A549 (cell line): ENCODE data around the gene PRSS21. TPM values are rescaled to one million over a fixed set of nuclear protein-coding genes. Genes with fewer than 3 reads are reported as not detected.

Experiments
- ATAC-seq, 2 experiments: fragments of 200-7000 bp in 1 of 2; fragments of >200 bp in 1 of 2; cut with Nextera tagmentation in 1 of 2; cut with Tn5 transposase in 1 of 2; 3 replicates each; pipeline versions ENCODE4 v1.8.0 to v1.9.1; 2018 to 2020; ENCODE audit warnings: mild to moderate bottlenecking in 1 of 2, moderate library complexity in 1 of 2
- CTCF ChIA-PET: fragments of 300-600 bp; sonication (Branson Sonifier 250); formaldehyde crosslinking; extraction: SDS; loops from one replicate; lab custom pipeline; 2021; ENCODE audit warnings: antibody characterized with exemption, inconsistent platforms; lab: Yijun Ruan, JAX
- POLR2A ChIA-PET: fragments of 350-600 bp; formaldehyde crosslinking; extraction: SDS; loops from one replicate; lab custom pipeline; 2021; ENCODE audit warnings: antibody characterized with exemption, inconsistent platforms; lab: Yijun Ruan, JAX
- DNase-seq, 2 experiments: peaks; one replicate each; pipeline versions ENCODE4 v3.0.0 to v3.0.0-alpha.2; 2011 to 2016; ENCODE audit warnings: low read depth in 1 of 2, low spot score in 1 of 2
- FAIRE-seq: peaks from 2 replicates; lab custom pipeline; 2011; peaks lifted over from hg19 to GRCh38; lab: Jason Lieb, UNC
- H3K27ac ChIP-seq, 2 experiments: fragments of >200 bp; sonication (Bioruptor Twin); formaldehyde crosslinking; 3 replicates each; pipeline ENCODE4 v1.5.1; 2016 to 2017
- H3K4me1 ChIP-seq: fragments of >200 bp; sonication (Bioruptor Twin); formaldehyde crosslinking; 3 replicates; pipeline ENCODE4 v1.6.1; 2016
- H3K4me2 ChIP-seq: fragments of >200 bp; sonication (Bioruptor Twin); formaldehyde crosslinking; 3 replicates; pipeline ENCODE4 v1.6.1; 2016
- H3K4me3 ChIP-seq: fragments of >200 bp; sonication (Bioruptor Twin); formaldehyde crosslinking; 3 replicates; pipeline ENCODE4 v1.5.1; 2016
- H3K9me3 ChIP-seq: fragments of >200 bp; sonication (Bioruptor Twin); formaldehyde crosslinking; 3 replicates; pipeline ENCODE4 v1.6.1; 2016
- BHLHE40 ChIP-seq: IDR thresholded peaks from 2 replicates; pipeline ENCODE4 v1.6.1; 2012; ENCODE audit warnings: low read depth, low read length, inconsistent platforms
- CEBPB ChIP-seq, 2 experiments: fragments of >200 bp in 1 of 2; sonication (Bioruptor Twin) in 1 of 2; formaldehyde crosslinking in 1 of 2; IDR thresholded peaks; 2 replicates each; pipeline ENCODE4 v1.6.1; 2012 to 2016
- ESRRA ChIP-seq: fragments of 150-350 bp; IDR thresholded peaks from 2 replicates; pipeline ENCODE4 v1.6.1; 2014; ENCODE audit warnings: mild to moderate bottlenecking, low read length, borderline replicate concordance
- FOSB ChIP-seq: fragments of 250-450 bp; sonication (Bioruptor Pico); IDR thresholded peaks from 2 replicates; pipeline ENCODE4 v1.5.0; 2020; ENCODE audit warnings: mild to moderate bottlenecking, moderate library complexity
- GATA3 ChIP-seq: IDR thresholded peaks from 2 replicates; pipeline ENCODE4 v1.6.1; 2012; ENCODE audit warnings: borderline replicate concordance
- HOXA7 ChIP-seq: fragments of 250-450 bp; sonication (Bioruptor Pico); IDR thresholded peaks from 2 replicates; pipeline ENCODE4 v1.5.0; 2020; ENCODE audit warnings: mild to moderate bottlenecking, moderate library complexity
- HOXB13 ChIP-seq: fragments of 250-450 bp; sonication (Bioruptor Pico); IDR thresholded peaks from 2 replicates; pipeline ENCODE4 v1.5.0; 2020; ENCODE audit warnings: low read depth, mild to moderate bottlenecking, moderate library complexity
- HOXB5 ChIP-seq: fragments of 250-450 bp; sonication (Bioruptor Pico); IDR thresholded peaks from 2 replicates; pipeline ENCODE4 v1.5.0; 2020; ENCODE audit warnings: mild to moderate bottlenecking, moderate library complexity
- KDM1A ChIP-seq: fragments of 200-600 bp; sonication (generic); IDR thresholded peaks from 2 replicates; pipeline ENCODE4 v1.6.1; 2016; ENCODE audit warnings: low read depth, mild to moderate bottlenecking
- KDM5A ChIP-seq: fragments of 200-600 bp; sonication (generic); IDR thresholded peaks from 2 replicates; pipeline ENCODE4 v1.6.1; 2016; ENCODE audit warnings: antibody characterized with exemption, mild to moderate bottlenecking
- MAZ ChIP-seq: fragments of 150-350 bp; IDR thresholded peaks from 2 replicates; pipeline ENCODE4 v1.6.1; 2014; ENCODE audit warnings: antibody characterized with exemption, low read depth, low read length, borderline replicate concordance
- NFE2L2 ChIP-seq: fragments of 150-350 bp; conservative IDR thresholded peaks from 2 replicates; pipeline ENCODE4 v1.6.1; 2014; ENCODE audit warnings: low read length
- NR3C1 ChIP-seq: fragments of >200 bp; sonication (Bioruptor Twin); formaldehyde crosslinking; IDR thresholded peaks from 3 replicates; pipeline ENCODE4 v1.6.1; 2017
- POLR2AphosphoS2 ChIP-seq: conservative IDR thresholded peaks from 2 replicates; pipeline ENCODE4 v1.6.1; 2012; ENCODE audit warnings: low read length, improper control_type of control experiment, inconsistent platforms
- ZFP36 ChIP-seq: fragments of 450-650 bp; IDR thresholded peaks from 2 replicates; pipeline ENCODE4 v1.6.1; 2014; ENCODE audit warnings: borderline replicate concordance; ENCODE audit not compliant: partially characterized antibody
- WGBS: methylation state at CpG from one replicate; pipeline ENCODE4 v1.1.6; 2017; ENCODE audit errors: missing lambda C conversion rate; 5-methylcytosine and 5-hydroxymethylcytosine counted together
- polyA plus RNA-seq, 4 experiments: library from polyadenylated mRNA; depleted of rRNA in 3 of 4; stranded (reverse); fragments of >200 nt; fragmentation: RNase III in 1 of 4; extraction: RNeasy Plus Mini Kit Qiagen cat#74134 plus additional on column Dnase treatment in 1 of 4; gene quantifications; 2 replicates in 3 of 4; 3 replicates in 1 of 4; pipeline ENCODE4 v1.2.3, GENCODE V29; 2011 to 2017
- TF ChIP-seq, protein P1 (sequence below): fragments of >200 bp; sonication (Bioruptor Twin); formaldehyde crosslinking; IDR thresholded peaks from 3 replicates; pipeline ENCODE4 v1.5.1; 2016
- TF ChIP-seq, protein P2 (sequence below): IDR thresholded peaks from 2 replicates; pipeline ENCODE4 v1.6.1; 2012
- TF ChIP-seq, protein P3 (sequence below): fragments of 200-600 bp; sonication (generic); IDR thresholded peaks from 2 replicates; pipeline ENCODE4 v1.6.1; 2016; ENCODE audit warnings: antibody characterized with exemption, mild to moderate bottlenecking, moderate library complexity

The PRSS21 gene
- polyA plus RNA-seq, 2 of the 4 experiments (the other 2 are of a cell fraction): 0.12 to 0.23 TPM

DNA sequence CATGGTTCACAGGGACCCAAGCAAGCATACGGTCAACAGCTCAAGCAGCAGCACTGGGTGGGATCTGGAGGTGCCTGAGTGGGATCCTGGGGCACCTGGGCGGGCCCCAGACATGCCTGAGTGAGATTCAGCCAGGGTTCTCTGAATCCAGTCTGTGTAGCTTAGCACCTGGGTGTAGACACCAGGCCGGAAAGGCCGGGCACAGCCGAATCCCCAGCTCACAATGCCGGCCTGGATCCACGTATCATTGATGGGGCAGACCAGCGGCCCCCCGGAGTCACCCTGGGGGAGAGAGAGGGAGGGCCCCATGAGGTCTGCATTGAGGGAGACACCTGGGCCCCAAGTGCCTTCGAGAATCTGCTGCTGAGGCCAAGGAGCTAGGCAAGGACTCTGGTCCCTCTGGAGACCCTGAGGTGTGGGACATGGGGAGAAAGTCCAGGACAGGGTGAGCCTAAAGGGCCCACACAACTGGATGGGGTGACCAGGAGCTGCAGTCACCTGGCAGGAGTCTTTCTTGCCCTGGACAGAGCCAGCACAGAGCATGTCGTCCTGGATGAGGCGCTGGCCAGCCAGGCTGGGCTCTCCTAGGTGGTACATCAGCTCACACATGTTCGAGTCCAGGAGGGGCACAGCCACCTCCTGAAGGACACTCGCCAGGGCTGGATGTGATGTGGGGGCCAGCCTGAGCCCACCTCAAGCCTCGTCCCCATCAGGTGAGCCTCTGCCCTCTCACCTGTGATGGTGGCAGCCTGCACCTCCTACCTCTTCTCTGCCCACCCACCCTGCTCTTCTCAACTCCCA lies 22.8 kb downstream of the PRSS21 start:
- POLR2A ChIA-PET: interaction anchor here (1.0 to 3.2 kb wide), 5 partner anchors 19 to 157 kb away, joined by 3 to 52 read pairs (median 6); partner anchors contain the start of genes FLYWCH2 and KCTD5
- ATAC-seq (no peak), FAIRE-seq (no peak)
- Histone ChIP-seq H3K4me1 (peaks cover 41% of the 10 kb centered on the region), H3K4me3 (no peak overlapping the region), H3K4me2 (no peak overlapping the region; the same call in 2 of the 3 replicates), H3K27ac (peak overlapping the region; percentile 60 to 90), H3K9me3 (no peaks in the 10 kb centered on the region)
- CTCF ChIA-PET: interaction anchor here (0.6 to 3.8 kb wide), 32 partner anchors 11 to 87 kb away, joined by 3 to 295 read pairs (median 8); partner anchors contain the start of genes ELOB, FLYWCH1, FLYWCH2 and ZG16B
- TF ChIP-seq POLR2AphosphoS2: no peak
- TF ChIP-seq BHLHE40: no peak
- TF ChIP-seq, protein P1, sequence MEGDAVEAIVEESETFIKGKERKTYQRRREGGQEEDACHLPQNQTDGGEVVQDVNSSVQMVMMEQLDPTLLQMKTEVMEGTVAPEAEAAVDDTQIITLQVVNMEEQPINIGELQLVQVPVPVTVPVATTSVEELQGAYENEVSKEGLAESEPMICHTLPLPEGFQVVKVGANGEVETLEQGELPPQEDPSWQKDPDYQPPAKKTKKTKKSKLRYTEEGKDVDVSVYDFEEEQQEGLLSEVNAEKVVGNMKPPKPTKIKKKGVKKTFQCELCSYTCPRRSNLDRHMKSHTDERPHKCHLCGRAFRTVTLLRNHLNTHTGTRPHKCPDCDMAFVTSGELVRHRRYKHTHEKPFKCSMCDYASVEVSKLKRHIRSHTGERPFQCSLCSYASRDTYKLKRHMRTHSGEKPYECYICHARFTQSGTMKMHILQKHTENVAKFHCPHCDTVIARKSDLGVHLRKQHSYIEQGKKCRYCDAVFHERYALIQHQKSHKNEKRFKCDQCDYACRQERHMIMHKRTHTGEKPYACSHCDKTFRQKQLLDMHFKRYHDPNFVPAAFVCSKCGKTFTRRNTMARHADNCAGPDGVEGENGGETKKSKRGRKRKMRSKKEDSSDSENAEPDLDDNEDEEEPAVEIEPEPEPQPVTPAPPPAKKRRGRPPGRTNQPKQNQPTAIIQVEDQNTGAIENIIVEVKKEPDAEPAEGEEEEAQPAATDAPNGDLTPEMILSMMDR: no peak
- no peak for TF ChIP-seq ESRRA
- TF ChIP-seq, protein P2, sequence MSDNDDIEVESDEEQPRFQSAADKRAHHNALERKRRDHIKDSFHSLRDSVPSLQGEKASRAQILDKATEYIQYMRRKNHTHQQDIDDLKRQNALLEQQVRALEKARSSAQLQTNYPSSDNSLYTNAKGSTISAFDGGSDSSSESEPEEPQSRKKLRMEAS: no peak
- TF ChIP-seq, protein P3, sequence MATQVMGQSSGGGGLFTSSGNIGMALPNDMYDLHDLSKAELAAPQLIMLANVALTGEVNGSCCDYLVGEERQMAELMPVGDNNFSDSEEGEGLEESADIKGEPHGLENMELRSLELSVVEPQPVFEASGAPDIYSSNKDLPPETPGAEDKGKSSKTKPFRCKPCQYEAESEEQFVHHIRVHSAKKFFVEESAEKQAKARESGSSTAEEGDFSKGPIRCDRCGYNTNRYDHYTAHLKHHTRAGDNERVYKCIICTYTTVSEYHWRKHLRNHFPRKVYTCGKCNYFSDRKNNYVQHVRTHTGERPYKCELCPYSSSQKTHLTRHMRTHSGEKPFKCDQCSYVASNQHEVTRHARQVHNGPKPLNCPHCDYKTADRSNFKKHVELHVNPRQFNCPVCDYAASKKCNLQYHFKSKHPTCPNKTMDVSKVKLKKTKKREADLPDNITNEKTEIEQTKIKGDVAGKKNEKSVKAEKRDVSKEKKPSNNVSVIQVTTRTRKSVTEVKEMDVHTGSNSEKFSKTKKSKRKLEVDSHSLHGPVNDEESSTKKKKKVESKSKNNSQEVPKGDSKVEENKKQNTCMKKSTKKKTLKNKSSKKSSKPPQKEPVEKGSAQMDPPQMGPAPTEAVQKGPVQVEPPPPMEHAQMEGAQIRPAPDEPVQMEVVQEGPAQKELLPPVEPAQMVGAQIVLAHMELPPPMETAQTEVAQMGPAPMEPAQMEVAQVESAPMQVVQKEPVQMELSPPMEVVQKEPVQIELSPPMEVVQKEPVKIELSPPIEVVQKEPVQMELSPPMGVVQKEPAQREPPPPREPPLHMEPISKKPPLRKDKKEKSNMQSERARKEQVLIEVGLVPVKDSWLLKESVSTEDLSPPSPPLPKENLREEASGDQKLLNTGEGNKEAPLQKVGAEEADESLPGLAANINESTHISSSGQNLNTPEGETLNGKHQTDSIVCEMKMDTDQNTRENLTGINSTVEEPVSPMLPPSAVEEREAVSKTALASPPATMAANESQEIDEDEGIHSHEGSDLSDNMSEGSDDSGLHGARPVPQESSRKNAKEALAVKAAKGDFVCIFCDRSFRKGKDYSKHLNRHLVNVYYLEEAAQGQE: no peak
- TF ChIP-seq NR3C1: no peak
- no peak for TF ChIP-seq KDM1A
- no peak for TF ChIP-seq ZFP36
- no peak for TF ChIP-seq NFE2L2
- no peak for TF ChIP-seq FOSB (CRISPR knock-in tag)
- TF ChIP-seq MAZ: no peak
- TF ChIP-seq KDM5A: no peak
- no peak for TF ChIP-seq CEBPB (IDR thresholded peaks at IDR 0.05)
- TF ChIP-seq, all 56 proteins: peak for 0
- DNase-seq: no peak
- 78% methylated on average over 14 of the region's 15 CpGs for WGBS

DNA sequence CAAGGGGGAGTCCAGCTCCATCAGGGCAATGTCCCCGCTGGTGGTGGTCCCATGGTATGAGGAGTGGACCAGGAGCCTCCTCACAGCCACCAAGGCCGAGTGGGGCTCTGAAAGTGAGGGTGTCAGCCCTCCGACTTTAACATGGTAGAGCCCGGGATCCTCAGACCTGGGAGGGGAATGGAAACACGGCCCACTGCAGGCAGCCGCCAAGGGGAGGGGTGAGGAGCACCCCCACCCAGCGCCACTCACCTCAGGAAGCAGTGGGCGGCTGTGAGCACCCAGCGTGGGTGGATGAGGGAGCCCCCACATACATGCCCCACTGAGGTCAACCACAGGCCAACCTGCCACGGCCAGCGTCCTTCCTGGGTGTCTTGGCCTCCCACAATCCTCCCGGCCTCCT lies 23.9 kb downstream of the PRSS21 start:
- POLR2A ChIA-PET: interaction anchor here (3.2 kb wide), 1 partner anchor 27 kb away, joined by 52 read pairs; no protein-coding TSS in a partner anchor
- ATAC-seq: no peak
- H3K4me3 ChIP-seq: no peak overlapping the region
- CTCF ChIA-PET: interaction anchor here (1.0 to 3.8 kb wide), 4 partner anchors 11 to 77 kb away, joined by 3 to 295 read pairs (median 89); partner anchors contain the start of gene FLYWCH1
- H3K27ac ChIP-seq: peak overlapping the region in 1 of 2 experiments; percentile 90; a peak in 2 of 6 replicates
- no peak for DNase-seq
- H3K4me1 ChIP-seq: peaks cover 38% of the 10 kb centered on the region
- no peak for FAIRE-seq
- WGBS: 82% methylated on average over 9 of the region's 12 CpGs
- H3K4me2 ChIP-seq: no peak overlapping the region
- H3K9me3 ChIP-seq: no peaks in the 10 kb centered on the region
- TF ChIP-seq HOXB5 (CRISPR knock-in tag) (no peak), GATA3 (no peak), HOXA7 (CRISPR knock-in tag) (no peak), HOXB13 (CRISPR knock-in tag) (no peak), NR3C1 (no peak)
